A549 treated with Hydrocortisone at 1 μM for 4 hours (cell line): ENCODE results near the gene HESX1. TPM values are rescaled to one million over a fixed set of nuclear protein-coding genes. Genes with fewer than 3 reads are reported as not detected.

Source experiments
- total RNA-seq: library from RNA; stranded (reverse); fragments of 200-300 nt; extraction: Qiagen RNA extraction; gene quantifications from 5 replicates; pipeline ENCODE4 v1.2.3, GENCODE V29; 2022

HESX1 gene
- total RNA-seq: 0.15 to 0.39 TPM (median 0.27 TPM) in 5 replicates

GRCh38 chr3:57199895-57200297 is at the start of gene HESX1:
TSS of gene HESX1 (minus strand) at chr3:57199978. CDS start at chr3:57199918, 60 bp downstream.

GRCh38 chr3:57227204-57227929 is 27.6 kb upstream of the HESX1 start, which contains the start of gene APPL1:
TSS of gene APPL1 (plus strand) at chr3:57227729. CDS start at chr3:57227884, 155 bp downstream.

DNA sequence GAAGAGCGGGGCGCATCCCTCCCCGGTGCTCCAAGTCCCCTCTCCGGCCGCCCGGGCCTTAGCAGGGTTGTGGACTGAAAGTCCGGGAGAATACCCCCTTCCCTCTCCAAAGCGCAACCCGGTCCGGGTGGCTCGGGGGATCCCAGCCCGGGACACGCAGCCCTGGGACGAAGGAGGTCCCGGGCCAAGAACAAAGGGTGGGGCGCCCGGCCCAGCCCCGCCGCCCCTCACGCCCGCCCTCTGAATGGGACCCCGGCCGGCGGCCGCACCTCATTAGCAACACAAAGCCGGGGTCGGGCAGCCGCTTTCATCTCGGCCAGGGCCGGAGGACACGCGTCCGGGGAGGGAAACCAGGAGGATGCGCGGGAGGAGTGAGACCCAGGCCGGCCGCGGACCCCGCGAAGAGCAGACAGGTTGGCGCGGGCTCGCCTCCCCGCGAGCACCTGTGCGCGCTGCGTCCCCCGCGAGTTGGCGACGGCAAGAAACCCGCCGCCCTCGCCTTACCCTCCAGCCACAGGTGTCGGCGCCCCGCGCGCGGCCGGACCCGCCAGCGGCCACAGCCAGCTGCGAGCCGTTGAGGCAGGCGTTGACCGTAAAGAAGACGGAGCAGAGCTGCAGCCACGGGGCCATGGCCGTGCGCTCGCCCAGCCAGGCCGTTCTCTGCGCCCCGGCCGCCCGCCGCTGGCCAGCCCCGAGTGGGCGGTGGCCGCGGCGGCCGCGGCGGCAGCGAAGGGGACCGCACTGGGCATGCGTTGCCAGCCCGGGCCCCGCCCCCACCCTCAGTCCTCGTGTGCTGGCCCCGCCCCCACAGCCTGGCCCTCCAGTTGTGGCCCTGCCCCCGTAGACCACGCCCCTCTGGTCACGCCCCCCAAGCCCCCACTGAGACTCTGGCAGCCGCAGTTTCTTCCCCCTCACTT is 34.9 kb downstream of the HESX1 start, which contains the start of gene IL17RD:
Gene IL17RD, minus strand, starts transcription at position 697 of the 917 bp plus-strand sequence. Its CDS starts 67 bp downstream, at position 630.

Other genes starting within 250 kb of the HESX1 start
- gene SPATA12, start 139.3 kb downstream of the HESX1 start, total RNA-seq: 0.30 to 0.38 TPM (median 0.37 TPM) in 5 replicates
- 0.54 to 1.4 TPM (median 1.1 TPM) in 5 replicates for gene IL17RD, start 34.6 kb downstream of the HESX1 start, total RNA-seq
- gene APPL1, start 27.8 kb upstream of the HESX1 start, total RNA-seq: 12.0 to 19.8 TPM (median 16.7 TPM) in 5 replicates
- not detected in 5 replicates for gene ASB14, start 92.7 kb upstream of the HESX1 start, total RNA-seq